Body of pancreas (tissue), 4 donors: ENCODE results near the gene PHF12. TPM values are rescaled to one million over a fixed set of nuclear protein-coding genes. Genes with fewer than 3 reads are reported as not detected.

ENCODE experiments used
- ATAC-seq: fragments of 150-250 bp; one replicate; pipeline ENCODE4 v1.9.1; 2016
- DNase-seq, 4 donors: peaks; one replicate each; pipeline ENCODE4 v3.0.0-alpha.2; 2019
- H3K27ac ChIP-seq, 4 donors: fragments of 200-600 bp; sonication (generic); 1 replicate in 3 of 4; 2 replicates in 1 of 4; pipeline versions ENCODE4 v1.5.1 to v1.6.1; 2016 to 2019; ENCODE audit warnings: mild to moderate bottlenecking in 1 of 4, mixed read lengths in 1 of 4, moderate library complexity in 1 of 4
- H3K27me3 ChIP-seq, 2 donors: fragments of 200-600 bp; sonication (generic); one replicate each; pipeline ENCODE4 v1.6.0; 2016; ENCODE audit warnings: mild to moderate bottlenecking in 1 of 2
- H3K36me3 ChIP-seq, 2 donors: fragments of 200-600 bp; sonication (generic); replicated peaks in 1 of 2; 2 replicates each; pipeline ENCODE4 v1.5.1; 2016; ENCODE audit warnings: low read depth in 2 of 2; ENCODE audit not compliant: insufficient read depth in 1 of 2
- H3K4me1 ChIP-seq: fragments of 200-600 bp; sonication (generic); one replicate; pipeline ENCODE4 v1.6.0; 2016
- H3K4me3 ChIP-seq, 2 donors: fragments of 200-600 bp; sonication (generic); 1 replicate in 1 of 2; 2 replicates in 1 of 2; pipeline ENCODE4 v1.5.1; 2016 to 2019
- H3K9me3 ChIP-seq, 3 donors: fragments of 200-600 bp; sonication (generic); 1 replicate in 2 of 3; 2 replicates in 1 of 3; pipeline ENCODE4 v1.5.1; 2016
- POLR2A ChIP-seq, 3 donors: fragments of 450-650 bp; IDR thresholded peaks; one replicate each; pipeline ENCODE4 v1.6.1; 2016; ENCODE audit warnings: antibody characterized with exemption in 3 of 3, mild to moderate bottlenecking in 2 of 3
- WGBS, 2 donors: methylation state at CpG; one replicate each; pipeline ENCODE4 v1.1.5; 2017; 5-methylcytosine and 5-hydroxymethylcytosine counted together
- intact Hi-C: fragments of 100-400 bp; cut with DNase I; formaldehyde crosslinking; loops from one replicate; pipeline ENCODE4 v1.15.1; 2023
- total RNA-seq, 2 donors: library from RNA; depleted of rRNA; stranded (reverse); fragments of >200 nt; gene quantifications; one replicate each; pipeline ENCODE4 v1.1.0, GENCODE V29; 2016
- TF ChIP-seq, protein P1 (sequence below), 7 experiments: fragments of 450-650 bp in 4 of 7; fragments of 200-600 bp in 3 of 7; sonication (generic) in 3 of 7; IDR thresholded peaks; one replicate each; pipeline ENCODE4 v1.5.1; 2016 to 2019; ENCODE audit warnings: antibody characterized with exemption in 7 of 7

The PHF12 gene
- total RNA-seq, 2 donors from 2014 or later = 22.1 to 56.4 TPM

- Histone ChIP-seq H3K4me3 (peak overlapping the region; percentile 67 to 96), H3K27ac (peak overlapping the region; percentile 82 to 99 (median 94)), H3K36me3 (no peaks in the 10 kb centered on the region), H3K4me1 (peaks cover 51% of the 10 kb centered on the region), H3K9me3 (no peaks in the 10 kb centered on the region), H3K27me3 (no peaks in the 10 kb centered on the region)
- 0% methylated on average over 41 to 61 of the region's 61 CpGs for WGBS, 2 donors
- DNase-seq (peak; percentile 58 to 68 (median 62)), ATAC-seq (no peak)
- intact Hi-C loops = loop anchor here (10.0 kb wide), 1 partner anchor 335 kb away; no protein-coding TSS in a partner anchor
- TF ChIP-seq, protein P1, sequence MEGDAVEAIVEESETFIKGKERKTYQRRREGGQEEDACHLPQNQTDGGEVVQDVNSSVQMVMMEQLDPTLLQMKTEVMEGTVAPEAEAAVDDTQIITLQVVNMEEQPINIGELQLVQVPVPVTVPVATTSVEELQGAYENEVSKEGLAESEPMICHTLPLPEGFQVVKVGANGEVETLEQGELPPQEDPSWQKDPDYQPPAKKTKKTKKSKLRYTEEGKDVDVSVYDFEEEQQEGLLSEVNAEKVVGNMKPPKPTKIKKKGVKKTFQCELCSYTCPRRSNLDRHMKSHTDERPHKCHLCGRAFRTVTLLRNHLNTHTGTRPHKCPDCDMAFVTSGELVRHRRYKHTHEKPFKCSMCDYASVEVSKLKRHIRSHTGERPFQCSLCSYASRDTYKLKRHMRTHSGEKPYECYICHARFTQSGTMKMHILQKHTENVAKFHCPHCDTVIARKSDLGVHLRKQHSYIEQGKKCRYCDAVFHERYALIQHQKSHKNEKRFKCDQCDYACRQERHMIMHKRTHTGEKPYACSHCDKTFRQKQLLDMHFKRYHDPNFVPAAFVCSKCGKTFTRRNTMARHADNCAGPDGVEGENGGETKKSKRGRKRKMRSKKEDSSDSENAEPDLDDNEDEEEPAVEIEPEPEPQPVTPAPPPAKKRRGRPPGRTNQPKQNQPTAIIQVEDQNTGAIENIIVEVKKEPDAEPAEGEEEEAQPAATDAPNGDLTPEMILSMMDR (IDR thresholded peaks at IDR 0.05) = no peak
- TF ChIP-seq POLR2A (IDR thresholded peaks at IDR 0.05) = peak; percentile 24 to 68 (median 65)
Observed at GRCh38 chr17:28949185-28950016, 1.9 kb downstream of the PHF12 start.

DNA sequence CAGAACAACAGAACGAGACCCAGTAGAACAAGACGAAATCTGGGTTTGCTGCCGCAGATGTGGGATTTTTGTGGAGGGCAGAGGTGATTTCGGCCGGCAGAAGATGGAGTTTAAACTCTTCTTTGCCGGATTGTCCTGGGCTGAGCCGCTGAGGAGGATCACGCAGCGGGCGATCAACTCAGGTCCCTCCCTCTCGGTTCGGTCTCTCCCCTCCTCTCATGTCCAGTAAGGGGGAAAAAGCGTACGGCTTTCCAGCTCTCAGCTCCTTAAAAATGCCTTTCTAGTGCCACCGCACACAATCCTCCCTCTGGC, 2.5 kb downstream of the PHF12 start:
- Histone ChIP-seq H3K27ac (peak overlapping the region; percentile 82 to 99 (median 94)), H3K27me3 (no peaks in the 10 kb centered on the region), H3K9me3 (no peaks in the 10 kb centered on the region), H3K4me1 (peaks cover 51% of the 10 kb centered on the region), H3K4me3 (peak overlapping the region; percentile 67 to 96), H3K36me3 (no peaks in the 10 kb centered on the region)
- TF ChIP-seq, protein P1 (IDR thresholded peaks at IDR 0.05) = no peak
- TF ChIP-seq POLR2A (IDR thresholded peaks at IDR 0.05) = no peak
- WGBS, 2 donors = 0 to 1% methylated on average over 11 to 15 of the region's 15 CpGs
- ATAC-seq (no peak), DNase-seq (no peak)
- intact Hi-C loops = no loop called here

DNA sequence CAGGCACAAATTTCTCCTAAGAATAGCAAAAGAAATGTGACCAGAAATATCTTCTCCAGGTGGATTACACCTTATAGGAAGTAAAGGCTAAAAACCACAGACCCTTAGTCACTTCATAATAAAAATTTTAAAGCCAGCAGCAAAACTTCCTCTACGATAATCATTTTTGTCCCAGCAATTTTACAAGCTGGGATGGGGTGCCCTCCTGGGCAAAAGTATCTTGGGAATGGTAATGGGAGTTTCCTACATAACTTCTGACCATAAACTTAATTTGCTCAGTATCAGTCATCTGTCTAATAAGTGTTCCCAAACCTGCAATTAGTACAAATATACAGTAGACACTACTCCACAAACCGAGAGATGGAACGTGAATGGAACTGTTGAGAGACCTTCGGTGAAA, 3.0 kb downstream of the PHF12 start:
- intact Hi-C loops = no loop called here

DNA sequence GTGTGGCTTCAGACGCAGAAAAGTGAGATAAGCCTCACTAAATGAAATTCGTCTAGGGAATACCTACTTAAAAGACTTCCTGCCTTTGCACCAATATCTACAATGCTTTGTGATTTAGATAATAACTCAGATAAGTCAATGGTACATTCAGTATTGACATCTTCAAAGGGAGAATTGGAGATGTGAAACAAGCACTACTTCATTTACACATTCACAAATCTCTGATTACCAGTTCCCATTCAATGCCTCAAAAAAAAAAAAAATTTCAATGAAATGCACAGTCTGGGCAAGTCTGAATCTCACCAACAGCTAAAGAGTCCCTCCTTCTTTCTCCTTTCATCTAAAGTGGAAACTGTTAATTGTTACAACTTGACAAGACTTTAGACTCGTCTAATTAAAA, 3.7 kb downstream of the PHF12 start:
- H3K27ac ChIP-seq = peak overlapping the region in 1 of 4 donors; percentile 95
- intact Hi-C loops = no loop called here
- peaks cover 44% of the 10 kb centered on the region for H3K4me1 ChIP-seq

More for the DNA sequence above, 3.0 kb downstream of the PHF12 start:
- 5 to 9% methylated on average over 4 of the region's 4 CpGs for WGBS, 2 donors
- Histone ChIP-seq H3K9me3 (no peaks in the 10 kb centered on the region), H3K27ac (peak overlapping the region in 3 of 4 donors; percentile 82 to 99 (median 95)), H3K36me3 (no peaks in the 10 kb centered on the region), H3K4me1 (peaks cover 49% of the 10 kb centered on the region), H3K4me3 (no peak overlapping the region), H3K27me3 (no peaks in the 10 kb centered on the region)
- no peak for TF ChIP-seq POLR2A (IDR thresholded peaks at IDR 0.05)
- TF ChIP-seq, protein P1 (IDR thresholded peaks at IDR 0.05) = no peak
- ATAC-seq = no peak
- no peak for DNase-seq

More for the DNA sequence above, 3.7 kb downstream of the PHF12 start:
- no peaks in the 10 kb centered on the region for H3K36me3 ChIP-seq
- DNase-seq (no peak), ATAC-seq (no peak)
- TF ChIP-seq POLR2A (IDR thresholded peaks at IDR 0.05) = no peak
- TF ChIP-seq, protein P1 (IDR thresholded peaks at IDR 0.05) = no peak
- H3K27me3 ChIP-seq = no peaks in the 10 kb centered on the region
- H3K4me3 ChIP-seq = no peak overlapping the region
- WGBS, 2 donors = 35 to 40% methylated on average over 3 of the region's 3 CpGs
- no peaks in the 10 kb centered on the region for H3K9me3 ChIP-seq
